ENCODE measurements around the gene MAN1A2. TPM values are rescaled to one million over a fixed set of nuclear protein-coding genes. Genes with fewer than 3 reads are reported as not detected.

The MAN1A2 gene
- total and polyA plus RNA-seq, 9 of the 15 experiments (the other 6 are each of a cell fraction or from before 2014, with no cell fraction given) = 4.2 to 38.4 (median 18.7) TPM

- TF ChIP-seq MBD1 (CRISPR knock-in tag; IDR thresholded peaks at IDR 0.05) (no peak), ZNF644 (tag; IDR thresholded peaks at IDR 0.05; ENCODE audit: low read depth) (no peak), ZNF778 (CRISPR knock-in tag; IDR thresholded peaks at IDR 0.05) (0 out of 2 replicates have a peak, but pooled peaks have one; percentile 71), ETS2 (tag; IDR thresholded peaks at IDR 0.05; ENCODE audit: borderline replicate concordance, poor library complexity, severe bottlenecking) (no peak), ZNF57 (CRISPR knock-in tag; IDR thresholded peaks at IDR 0.05) (no peak), ZNF584 (CRISPR knock-in tag; IDR thresholded peaks at IDR 0.05; ENCODE audit: low read depth) (no peak), FOXJ3 (CRISPR knock-in tag; IDR thresholded peaks at IDR 0.05) (no peak), FOXK2 (conservative IDR thresholded peaks at IDR 0.05 in 1 of 2, IDR thresholded peaks at IDR 0.05 in 1 of 2; ENCODE audit: low read depth in 2 of 2) (0 out of 4 replicates have a peak, but pooled peaks of 1 of the 2 experiments have one; percentile 5), TCF15 (CRISPR knock-in tag; IDR thresholded peaks at IDR 0.05) (no peak), ZNF217 (CRISPR knock-in tag; IDR thresholded peaks at IDR 0.05) (no peak), FOXA1 (IDR thresholded peaks at IDR 0.05; ENCODE audit: borderline replicate concordance) (no peak), POLR2H (tag; IDR thresholded peaks at IDR 0.05; ENCODE audit: low read depth) (no peak), ZKSCAN1 (IDR thresholded peaks at IDR 0.05; ENCODE audit: low read depth, low read length) (no peak)
- TF ChIP-seq, protein P1, sequence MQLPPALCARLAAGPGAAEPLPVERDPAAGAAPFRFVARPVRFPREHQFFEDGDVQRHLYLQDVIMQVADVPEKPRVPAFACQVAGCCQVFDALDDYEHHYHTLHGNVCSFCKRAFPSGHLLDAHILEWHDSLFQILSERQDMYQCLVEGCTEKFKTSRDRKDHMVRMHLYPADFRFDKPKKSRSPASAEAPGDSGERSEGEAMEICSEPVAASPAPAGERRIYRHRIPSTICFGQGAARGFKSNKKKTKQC (CRISPR knock-in tag; IDR thresholded peaks at IDR 0.05) = no peak
Observed at GRCh38 chr1:117370509-117370908, 3.3 kb downstream of the MAN1A2 start (continued).

All from K562 (cell line).